LNCAP (cell line): ENCODE data around the gene ANKRD23.

ENCODE experiments used
- TF ChIP-seq, protein P1 (sequence below): fragments of 450-650 bp; IDR thresholded peaks from 2 replicates; pipeline ENCODE4 v1.5.1; 2017; ENCODE audit warnings: mild to moderate bottlenecking

ANKRD23 gene

DNA sequence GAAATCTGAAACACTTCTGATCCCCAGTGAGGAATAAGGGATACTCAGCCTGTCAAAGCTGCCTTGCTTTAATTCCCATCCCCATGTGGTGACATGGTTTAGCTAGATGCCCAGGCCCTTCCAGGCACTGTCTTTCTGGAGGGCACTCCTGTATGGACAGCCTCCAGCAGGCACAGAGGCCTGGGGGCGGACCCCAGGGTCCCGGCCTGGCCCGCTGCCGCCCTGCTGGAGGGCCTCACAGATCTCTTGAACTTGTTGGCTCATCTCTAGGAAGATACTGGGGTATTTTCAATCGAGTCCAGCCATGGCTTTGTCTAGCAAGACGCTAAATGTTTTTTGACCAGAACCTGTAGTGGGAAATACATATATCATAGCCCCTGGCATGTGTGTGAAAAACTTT, 48.7 kb downstream of the ANKRD23 start:
- TF ChIP-seq, protein P1, sequence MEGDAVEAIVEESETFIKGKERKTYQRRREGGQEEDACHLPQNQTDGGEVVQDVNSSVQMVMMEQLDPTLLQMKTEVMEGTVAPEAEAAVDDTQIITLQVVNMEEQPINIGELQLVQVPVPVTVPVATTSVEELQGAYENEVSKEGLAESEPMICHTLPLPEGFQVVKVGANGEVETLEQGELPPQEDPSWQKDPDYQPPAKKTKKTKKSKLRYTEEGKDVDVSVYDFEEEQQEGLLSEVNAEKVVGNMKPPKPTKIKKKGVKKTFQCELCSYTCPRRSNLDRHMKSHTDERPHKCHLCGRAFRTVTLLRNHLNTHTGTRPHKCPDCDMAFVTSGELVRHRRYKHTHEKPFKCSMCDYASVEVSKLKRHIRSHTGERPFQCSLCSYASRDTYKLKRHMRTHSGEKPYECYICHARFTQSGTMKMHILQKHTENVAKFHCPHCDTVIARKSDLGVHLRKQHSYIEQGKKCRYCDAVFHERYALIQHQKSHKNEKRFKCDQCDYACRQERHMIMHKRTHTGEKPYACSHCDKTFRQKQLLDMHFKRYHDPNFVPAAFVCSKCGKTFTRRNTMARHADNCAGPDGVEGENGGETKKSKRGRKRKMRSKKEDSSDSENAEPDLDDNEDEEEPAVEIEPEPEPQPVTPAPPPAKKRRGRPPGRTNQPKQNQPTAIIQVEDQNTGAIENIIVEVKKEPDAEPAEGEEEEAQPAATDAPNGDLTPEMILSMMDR, result no peak

DNA sequence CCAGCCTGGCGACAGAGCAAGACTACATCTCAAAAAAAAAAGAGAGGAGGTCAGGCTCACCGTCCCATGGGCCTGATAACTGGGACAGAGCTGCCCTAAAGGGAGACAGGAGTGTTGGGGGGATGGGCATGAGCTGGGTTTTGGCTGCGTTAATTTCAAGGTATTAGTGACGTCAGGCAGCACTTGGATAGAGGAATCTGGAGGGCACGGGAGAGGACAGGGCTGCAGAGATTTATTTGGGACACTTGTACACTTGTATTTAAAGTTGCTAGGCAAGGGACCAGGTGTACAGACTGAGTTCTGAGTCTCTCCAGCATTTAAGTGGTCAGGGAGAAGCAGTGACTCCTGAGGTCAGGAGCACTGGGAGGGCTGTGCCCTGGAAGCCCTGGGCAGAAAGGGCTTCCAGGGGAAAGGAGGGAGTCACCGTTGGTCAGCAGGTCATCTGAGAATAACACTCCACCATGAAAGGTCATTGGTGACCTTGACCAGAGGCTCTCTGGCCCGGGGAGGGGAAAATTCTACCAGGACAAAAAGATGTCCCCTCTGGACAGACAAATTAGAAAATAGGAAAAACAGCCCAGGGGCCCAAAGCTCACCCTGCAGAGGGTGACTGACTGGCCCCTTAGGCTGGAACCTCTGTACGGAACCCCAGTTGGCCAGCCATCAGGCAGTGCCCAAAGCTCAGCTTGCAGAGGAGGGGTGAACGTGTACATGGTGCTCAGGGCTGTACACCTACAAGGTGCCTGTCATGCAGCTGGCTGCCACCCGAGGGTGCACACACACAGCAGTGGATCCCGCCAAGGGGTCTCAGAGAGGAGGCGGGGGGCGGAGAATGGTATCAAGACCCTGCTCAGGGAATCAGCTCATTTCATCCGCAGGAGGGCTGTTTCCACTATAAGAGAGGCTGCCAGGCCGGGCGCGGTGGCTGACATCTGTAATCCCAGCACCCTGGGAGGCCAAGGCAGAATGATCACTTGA, 50.8 kb downstream of the ANKRD23 start:
- TF ChIP-seq, protein P1, result no peak

DNA sequence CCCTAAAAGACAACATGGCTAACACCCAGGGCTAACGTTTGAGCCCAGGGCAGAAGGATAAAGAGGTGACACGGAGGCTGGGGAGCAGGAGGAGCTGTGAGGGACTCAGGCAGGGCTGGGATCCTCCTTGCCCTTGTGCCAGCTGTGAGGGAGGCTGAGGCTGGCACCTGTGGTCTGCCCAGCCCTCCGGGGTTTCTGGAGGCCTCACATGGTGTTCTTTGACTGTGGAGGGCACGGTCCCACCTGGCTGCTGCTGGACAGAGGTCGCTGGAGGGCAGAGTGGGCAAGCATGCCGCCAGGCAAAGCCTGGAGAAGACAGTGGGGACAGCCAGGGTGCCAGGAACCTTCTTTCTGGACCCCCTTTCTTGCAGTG, 54.6 kb downstream of the ANKRD23 start:
- TF ChIP-seq, protein P1, result no peak

DNA sequence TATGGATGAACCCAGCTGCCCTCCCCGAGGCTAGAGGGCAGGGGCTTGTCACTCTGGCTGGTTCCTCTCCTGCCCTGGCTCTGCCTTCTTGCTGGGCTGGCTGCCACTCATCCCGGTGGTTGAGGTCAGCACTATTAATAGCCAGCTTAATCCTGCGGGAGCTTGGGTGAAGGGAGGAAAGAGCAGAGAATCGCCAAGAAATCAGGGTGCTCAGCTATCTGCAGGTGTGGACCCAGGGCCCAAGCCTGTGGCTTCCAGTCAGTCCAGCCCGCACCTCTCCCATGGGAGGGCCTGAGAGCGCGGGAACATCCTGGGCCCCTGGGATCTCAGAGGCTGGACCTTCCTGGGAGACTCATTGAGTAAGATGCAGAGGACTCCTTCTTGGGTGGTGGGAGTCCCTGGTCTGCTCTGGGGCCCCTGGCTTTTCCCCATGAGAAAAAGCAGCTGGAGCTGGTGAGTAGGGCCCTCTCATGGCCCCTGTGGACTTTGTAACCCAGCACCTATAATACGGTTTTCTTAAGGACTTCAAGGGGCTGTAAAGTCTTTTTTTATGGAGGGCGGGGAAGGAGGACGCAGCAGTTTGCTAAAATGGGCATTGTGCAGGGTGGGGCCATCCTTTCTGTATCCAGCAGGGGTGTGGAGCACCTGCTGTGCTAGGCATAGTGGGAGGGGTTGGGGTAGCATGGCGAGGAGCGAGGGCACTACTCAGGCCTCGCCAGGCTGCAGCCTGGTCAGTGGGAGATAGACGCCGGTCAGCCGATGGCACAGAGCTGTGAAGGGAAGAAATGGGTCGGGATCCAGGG, 55.2 kb downstream of the ANKRD23 start:
- TF ChIP-seq, protein P1, result no peak
